Suppressor macrophage (primary cell): ENCODE data around the gene CHST11.

Source experiments
- DNase-seq, 4 experiments: peaks; one replicate each; pipeline ENCODE4 v3.0.0-alpha.2; 2020 to 2022

The CHST11 gene

GRCh38 chr12:104724992-104725585 lies 268.3 kb downstream of the CHST11 start:
- DNase-seq: no peak

- DNase-seq: no peak
These were observed 268.9 kb downstream of the CHST11 start for GRCh38 chr12:104725610-104726009.

- peak; percentile 71 to 87 (median 76) for DNase-seq
These were observed 271.1 kb downstream of the CHST11 start for GRCh38 chr12:104727726-104728465.

GRCh38 chr12:104729091-104729490 lies 272.3 kb downstream of the CHST11 start:
- DNase-seq: peak in 1 of 4 experiments; percentile 22

GRCh38 chr12:104729610-104730446 lies 273.1 kb downstream of the CHST11 start:
- DNase-seq: no peak

- DNase-seq: no peak
These were observed 274.0 kb downstream of the CHST11 start for GRCh38 chr12:104730763-104731162.

- peak in 3 of 4 experiments; percentile 33 to 48 (median 41) for DNase-seq
These were observed 277.0 kb downstream of the CHST11 start for GRCh38 chr12:104733717-104734175.

- DNase-seq: no peak
These were observed 277.9 kb downstream of the CHST11 start for GRCh38 chr12:104734541-104735095.

GRCh38 chr12:104735801-104736200 lies 279.1 kb downstream of the CHST11 start:
- DNase-seq: no peak

GRCh38 chr12:104736307-104736706 lies 279.6 kb downstream of the CHST11 start:
- no peak for DNase-seq

GRCh38 chr12:104737113-104737512 lies 280.4 kb downstream of the CHST11 start:
- DNase-seq: no peak

GRCh38 chr12:104737791-104738301 lies 281.1 kb downstream of the CHST11 start:
- no peak for DNase-seq

GRCh38 chr12:104738331-104738730 lies 281.6 kb downstream of the CHST11 start:
- no peak for DNase-seq

- no peak for DNase-seq
These were observed 282.3 kb downstream of the CHST11 start for GRCh38 chr12:104738776-104739642.

GRCh38 chr12:104740668-104741067 lies 283.9 kb downstream of the CHST11 start:
- peak; percentile 77 to 91 (median 85) for DNase-seq

GRCh38 chr12:104741077-104741476 lies 284.3 kb downstream of the CHST11 start:
- peak in 3 of 4 experiments; percentile 21 to 44 (median 41) for DNase-seq

GRCh38 chr12:104741497-104742367 lies 285.0 kb downstream of the CHST11 start:
- peak in 3 of 4 experiments; percentile 29 to 39 (median 35) for DNase-seq

GRCh38 chr12:104742551-104743201 lies 285.9 kb downstream of the CHST11 start:
- DNase-seq: no peak

GRCh38 chr12:104743202-104743580 lies 286.4 kb downstream of the CHST11 start:
- DNase-seq: no peak
